Measurements from ENCODE around the gene GRAMD1A. TPM values are rescaled to one million over a fixed set of nuclear protein-coding genes. Genes with fewer than 3 reads are reported as not detected.

GRAMD1A gene
- total and polyA plus RNA-seq, 2 donors (not counting 1 experiment from before 2014, with no cell fraction given) = 83.8 to 102 TPM

GRCh38 chr19:34994286-34994642, 5.9 kb upstream of the GRAMD1A start:
- peaks cover 0 to 9% (median 0%) of the 10 kb centered on the region in 3 donors for H3K9me3 ChIP-seq (ENCODE audit: control extremely low read depth in 1 of 3, control insufficient read depth in 2 of 3, insufficient read depth in 1 of 3, low read length in 2 of 3)
- no peak overlapping the region for H3K9ac ChIP-seq (ENCODE audit: low read length)
- no peaks in the 10 kb centered on the region for H4K20me1 ChIP-seq (ENCODE audit: control insufficient read depth, insufficient read depth, low read length, poor library complexity, severe bottlenecking)
- intact Hi-C loops (cut with micrococcal nuclease) = no loop called here
- H3K4me3 ChIP-seq (ENCODE audit: control extremely low read depth in 1 of 5, extremely low read depth in 1 of 5, insufficient read depth in 1 of 5, low read depth in 2 of 5, low read length in 4 of 5) = no peak overlapping the region
- 66% methylated on average over 6 of the region's 9 CpGs for WGBS (ENCODE audit: insufficient coverage)
- no peak overlapping the region for H3K27ac ChIP-seq (ENCODE audit: low read length in 2 of 2)
- CTCF ChIA-PET = no interaction called here
- no peak overlapping the region for H3K4me2 ChIP-seq (replicated peaks; ENCODE audit: low read depth, low read length, poor library complexity, severe bottlenecking)
- TF ChIP-seq, protein P1, sequence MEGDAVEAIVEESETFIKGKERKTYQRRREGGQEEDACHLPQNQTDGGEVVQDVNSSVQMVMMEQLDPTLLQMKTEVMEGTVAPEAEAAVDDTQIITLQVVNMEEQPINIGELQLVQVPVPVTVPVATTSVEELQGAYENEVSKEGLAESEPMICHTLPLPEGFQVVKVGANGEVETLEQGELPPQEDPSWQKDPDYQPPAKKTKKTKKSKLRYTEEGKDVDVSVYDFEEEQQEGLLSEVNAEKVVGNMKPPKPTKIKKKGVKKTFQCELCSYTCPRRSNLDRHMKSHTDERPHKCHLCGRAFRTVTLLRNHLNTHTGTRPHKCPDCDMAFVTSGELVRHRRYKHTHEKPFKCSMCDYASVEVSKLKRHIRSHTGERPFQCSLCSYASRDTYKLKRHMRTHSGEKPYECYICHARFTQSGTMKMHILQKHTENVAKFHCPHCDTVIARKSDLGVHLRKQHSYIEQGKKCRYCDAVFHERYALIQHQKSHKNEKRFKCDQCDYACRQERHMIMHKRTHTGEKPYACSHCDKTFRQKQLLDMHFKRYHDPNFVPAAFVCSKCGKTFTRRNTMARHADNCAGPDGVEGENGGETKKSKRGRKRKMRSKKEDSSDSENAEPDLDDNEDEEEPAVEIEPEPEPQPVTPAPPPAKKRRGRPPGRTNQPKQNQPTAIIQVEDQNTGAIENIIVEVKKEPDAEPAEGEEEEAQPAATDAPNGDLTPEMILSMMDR (IDR thresholded peaks at IDR 0.05) = no peak
- TF ChIP-seq EZH2 (IDR thresholded peaks at IDR 0.05; ENCODE audit: borderline replicate concordance, insufficient read depth, low read depth, low read length, poor library complexity, severe bottlenecking) = no peak
- no peak overlapping the region for H3K4me3 Mint-ChIP-seq
- ATAC-seq (ENCODE audit: low read depth) (no peak), DNase-seq (no peak)
- peaks cover under 1% of the 10 kb centered on the region for H3K79me2 ChIP-seq (ENCODE audit: control insufficient read depth, insufficient read depth, low read length)
- no peaks in the 10 kb centered on the region for H3K36me3 ChIP-seq (replicated peaks in 1 of 2; ENCODE audit: control extremely low read depth in 1 of 2, control insufficient read depth in 1 of 2, extremely low read depth in 1 of 2, insufficient read depth in 2 of 2, low read length in 1 of 2)
- no peak overlapping the region for H2AFZ ChIP-seq (ENCODE audit: insufficient read depth, low read depth, low read length, poor library complexity, severe bottlenecking)
- H3K27me3 ChIP-seq (replicated peaks in 1 of 4; ENCODE audit: control extremely low read depth in 1 of 4, control insufficient read depth in 3 of 4, insufficient read depth in 4 of 4, low read length in 3 of 4) = peaks cover 0 to 4% (median 0%) of the 10 kb centered on the region in 4 experiments
- peaks cover 12 to 28% of the 10 kb centered on the region in 2 donors for H3K4me1 ChIP-seq (ENCODE audit: control insufficient read depth in 2 of 2, insufficient read depth in 2 of 2, low read length in 2 of 2)
- H3K9me3 Mint-ChIP-seq (ENCODE audit: insufficient read depth) = no peaks in the 10 kb centered on the region
- H3K4me1 Mint-ChIP-seq = peaks cover 26% of the 10 kb centered on the region
- H3K27ac Mint-ChIP-seq = no peak overlapping the region
- peaks cover 4% of the 10 kb centered on the region for H3K27me3 Mint-ChIP-seq
- POLR2A ChIA-PET = no interaction called here

GRCh38 chr19:34994643-34995541, 5.2 kb upstream of the GRAMD1A start:
- H3K9ac ChIP-seq (ENCODE audit: low read length) = no peak overlapping the region
- WGBS (ENCODE audit: insufficient coverage) = 98% methylated on average over 16 of the region's 17 CpGs
- no peak for TF ChIP-seq EZH2 (IDR thresholded peaks at IDR 0.05; ENCODE audit: borderline replicate concordance, insufficient read depth, low read depth, low read length, poor library complexity, severe bottlenecking)
- TF ChIP-seq, protein P1 (IDR thresholded peaks at IDR 0.05) = no peak
- H3K27me3 ChIP-seq (replicated peaks in 1 of 4; ENCODE audit: control extremely low read depth in 1 of 4, control insufficient read depth in 3 of 4, insufficient read depth in 4 of 4, low read length in 3 of 4) = peaks cover 0 to 4% (median 0%) of the 10 kb centered on the region in 4 experiments
- H3K9me3 ChIP-seq (ENCODE audit: control extremely low read depth in 1 of 3, control insufficient read depth in 2 of 3, insufficient read depth in 1 of 3, low read length in 2 of 3) = peaks cover 0 to 9% (median 0%) of the 10 kb centered on the region in 3 donors
- no peaks in the 10 kb centered on the region for H3K36me3 ChIP-seq (replicated peaks in 1 of 2; ENCODE audit: control extremely low read depth in 1 of 2, control insufficient read depth in 1 of 2, extremely low read depth in 1 of 2, insufficient read depth in 2 of 2, low read length in 1 of 2)
- peaks cover 7% of the 10 kb centered on the region for H3K79me2 ChIP-seq (ENCODE audit: control insufficient read depth, insufficient read depth, low read length)
- no peak overlapping the region for H3K4me2 ChIP-seq (replicated peaks; ENCODE audit: low read depth, low read length, poor library complexity, severe bottlenecking)
- no peak overlapping the region for H3K4me3 ChIP-seq (ENCODE audit: control extremely low read depth in 1 of 5, extremely low read depth in 1 of 5, insufficient read depth in 1 of 5, low read depth in 2 of 5, low read length in 4 of 5)
- no peak overlapping the region for H2AFZ ChIP-seq (ENCODE audit: insufficient read depth, low read depth, low read length, poor library complexity, severe bottlenecking)
- Mint-ChIP-seq H3K4me1 (peaks cover 30% of the 10 kb centered on the region), H3K9me3 (ENCODE audit: insufficient read depth) (no peaks in the 10 kb centered on the region), H3K4me3 (no peak overlapping the region), H3K27me3 (peaks cover 4% of the 10 kb centered on the region), H3K27ac (no peak overlapping the region)
- ATAC-seq (ENCODE audit: low read depth) (no peak), DNase-seq (no peak)
- H3K4me1 ChIP-seq (ENCODE audit: control insufficient read depth in 2 of 2, insufficient read depth in 2 of 2, low read length in 2 of 2) = peaks cover 19 to 34% of the 10 kb centered on the region in 2 donors
- H3K27ac ChIP-seq (ENCODE audit: low read length in 2 of 2) = no peak overlapping the region
- intact Hi-C loops (cut with micrococcal nuclease) = no loop called here
- ChIA-PET CTCF (interaction anchor here (0.6 to 1.8 kb wide), 2 partner anchors 23 to 193 kb away, joined by 3 to 6 read pairs; no protein-coding TSS in a partner anchor), POLR2A (no interaction called here)
- H4K20me1 ChIP-seq (ENCODE audit: control insufficient read depth, insufficient read depth, low read length, poor library complexity, severe bottlenecking) = no peaks in the 10 kb centered on the region
